Upper lobe of left lung (tissue), 4 donors: Measurements from ENCODE around the gene ARHGAP26.

Experiments
- CTCF ChIP-seq, 6 experiments: fragments of 450-650 bp in 4 of 6; fragments of 200-600 bp in 2 of 6; sonication (generic) in 2 of 6; IDR thresholded peaks; one replicate each; pipeline ENCODE4 v1.5.1; 2016 to 2019; ENCODE audit warnings: antibody characterized with exemption in 6 of 6
- POLR2A ChIP-seq, 4 donors: fragments of 450-650 bp; IDR thresholded peaks; one replicate each; pipeline ENCODE4 v1.5.1; 2016 to 2017; ENCODE audit warnings: antibody characterized with exemption in 4 of 4, mild to moderate bottlenecking in 2 of 4

DNA sequence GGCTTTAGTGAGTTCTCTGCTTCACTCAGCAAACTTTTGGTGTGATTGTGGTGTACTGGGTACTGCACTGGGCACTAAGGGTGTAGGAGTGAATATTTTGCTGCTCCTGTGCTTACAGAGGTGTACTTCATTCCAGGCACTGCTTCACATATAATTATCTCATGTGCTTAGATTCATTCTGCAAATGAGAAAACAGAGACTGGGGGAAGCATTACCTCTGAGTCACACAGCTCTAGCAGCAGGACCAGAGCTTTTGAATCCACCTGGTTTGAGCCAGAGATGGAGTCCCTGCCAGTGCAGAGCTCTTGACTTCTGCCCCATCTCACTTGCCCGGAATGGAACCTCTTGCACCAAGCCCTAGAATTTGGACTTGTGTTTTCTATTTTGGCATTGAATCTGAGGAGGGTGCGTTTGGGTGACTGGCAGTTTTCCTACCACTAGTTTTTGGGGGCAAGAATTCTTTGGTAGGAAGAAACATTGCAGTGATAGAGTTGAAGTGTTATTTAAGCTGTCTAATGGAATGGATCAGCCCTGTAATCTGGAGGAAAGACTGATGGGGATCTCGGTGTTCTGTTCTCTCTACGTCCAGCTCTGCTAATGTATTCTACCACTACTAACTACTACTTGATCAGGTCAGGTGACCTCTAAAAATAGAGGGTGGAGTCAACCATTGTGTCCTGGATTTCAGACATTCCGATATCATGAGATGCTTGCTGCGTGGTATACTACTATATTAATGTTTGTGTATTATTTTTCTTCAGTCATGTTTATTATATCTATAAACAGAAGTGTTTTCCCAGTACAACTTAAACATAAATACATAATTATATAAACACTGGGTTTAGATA lies 2.5 kb downstream of the ARHGAP26 start:
- TF ChIP-seq CTCF (IDR thresholded peaks at IDR 0.05) (no peak), POLR2A (IDR thresholded peaks at IDR 0.05) (no peak)
